H9 (cell line): Measurements from ENCODE around the gene NEURL1B. TPM values are rescaled to one million over a fixed set of nuclear protein-coding genes. Genes with fewer than 3 reads are reported as not detected.

ENCODE experiments used
- DNase-seq: peaks from one replicate; pipeline ENCODE4 v3.0.0-alpha.2; 2017
- H2AFZ ChIP-seq: one replicate; pipeline ENCODE4 v1.6.1; 2013; ENCODE audit warnings: mild to moderate bottlenecking, low read length, control low read depth, moderate library complexity
- H2AK5ac ChIP-seq: 2 replicates; pipeline ENCODE4 v1.6.1; 2013; ENCODE audit warnings: low read length, control low read depth, mixed read lengths; ENCODE audit not compliant: insufficient read length
- H2BK120ac ChIP-seq: one replicate; pipeline ENCODE4 v1.6.1; 2013; ENCODE audit warnings: low read depth, mild to moderate bottlenecking, low read length, control low read depth, inconsistent platforms; ENCODE audit not compliant: poor library complexity, severe bottlenecking
- H2BK12ac ChIP-seq: 2 replicates; pipeline ENCODE4 v1.6.1; 2013; ENCODE audit warnings: low read length, control low read depth, mixed read lengths, low read depth; ENCODE audit not compliant: insufficient read length
- H2BK15ac ChIP-seq: 2 replicates; pipeline ENCODE4 v1.6.1; 2013; ENCODE audit warnings: low read depth, low read length, control low read depth
- H2BK20ac ChIP-seq: one replicate; pipeline ENCODE4 v1.6.1; 2013; ENCODE audit warnings: low read depth, mild to moderate bottlenecking, low read length, control low read depth, inconsistent platforms; ENCODE audit not compliant: poor library complexity, severe bottlenecking
- H2BK5ac ChIP-seq: 2 replicates; pipeline ENCODE4 v1.6.1; 2013; ENCODE audit warnings: low read length, control low read depth, mixed read lengths; ENCODE audit not compliant: insufficient read length
- H3K14ac ChIP-seq: 2 replicates; pipeline ENCODE4 v1.6.1; 2013; ENCODE audit warnings: low read length, control low read depth; ENCODE audit not compliant: insufficient read depth
- H3K18ac ChIP-seq: 2 replicates; pipeline ENCODE4 v1.6.1; 2013; ENCODE audit warnings: low read depth, mild to moderate bottlenecking, mixed read lengths, low read length, control low read depth; ENCODE audit not compliant: insufficient read length
- H3K23ac ChIP-seq: 2 replicates; pipeline ENCODE4 v1.6.1; 2013; ENCODE audit warnings: low read length, control low read depth, mixed read lengths, low read depth; ENCODE audit not compliant: insufficient read length
- H3K23me2 ChIP-seq: 2 replicates; pipeline ENCODE4 v1.6.1; 2013; ENCODE audit warnings: low read depth, mild to moderate bottlenecking, mixed read lengths, low read length, control low read depth; ENCODE audit not compliant: insufficient read length, poor library complexity, severe bottlenecking
- H3K27ac ChIP-seq: 2 replicates; pipeline ENCODE4 v1.5.1; 2013; ENCODE audit warnings: low read length, control low read depth, mixed read lengths, low read depth; ENCODE audit not compliant: insufficient read length
- H3K27me3 ChIP-seq: 2 replicates; pipeline ENCODE4 v1.6.1; 2013; ENCODE audit warnings: low read length, control low read depth, inconsistent platforms; ENCODE audit not compliant: insufficient read depth
- H3K4ac ChIP-seq: 2 replicates; pipeline ENCODE4 v1.6.1; 2013; ENCODE audit warnings: low read depth, mild to moderate bottlenecking, control low read depth, inconsistent platforms, low read length, moderate library complexity
- H3K4me1 ChIP-seq: 2 replicates; pipeline ENCODE4 v1.6.1; 2013; ENCODE audit warnings: low read length, control low read depth, inconsistent platforms; ENCODE audit not compliant: insufficient read depth
- H3K4me2 ChIP-seq: 2 replicates; pipeline ENCODE4 v1.6.1; 2013; ENCODE audit warnings: low read length, control low read depth, mixed read lengths; ENCODE audit not compliant: insufficient read length, insufficient read depth
- H3K56ac ChIP-seq: 2 replicates; pipeline ENCODE4 v1.6.1; 2013; ENCODE audit warnings: low read depth, mild to moderate bottlenecking, mixed read lengths, low read length, control low read depth; ENCODE audit not compliant: insufficient read length
- H3K79me1 ChIP-seq: 2 replicates; pipeline ENCODE4 v1.6.1; 2013; ENCODE audit warnings: low read depth, mild to moderate bottlenecking, moderate library complexity, low read length, control low read depth, inconsistent platforms; ENCODE audit not compliant: insufficient read depth, poor library complexity, severe bottlenecking
- H3K79me2 ChIP-seq: 2 replicates; pipeline ENCODE4 v1.6.1; 2013; ENCODE audit warnings: low read length, control low read depth, inconsistent platforms; ENCODE audit not compliant: insufficient read depth
- H3K9ac ChIP-seq: 2 replicates; pipeline ENCODE4 v1.6.1; 2013; ENCODE audit warnings: low read length, control low read depth, mixed read lengths; ENCODE audit not compliant: insufficient read length; ENCODE audit errors: extremely low read depth
- H3K9me3 ChIP-seq: one replicate; pipeline ENCODE4 v1.6.1; 2013; ENCODE audit warnings: low read depth, low read length, inconsistent platforms; ENCODE audit not compliant: control insufficient read depth
- H3T11ph ChIP-seq: one replicate; pipeline ENCODE4 v1.6.1; 2013; ENCODE audit warnings: mild to moderate bottlenecking, low read length, control low read depth, inconsistent platforms
- H4K20me1 ChIP-seq: one replicate; pipeline ENCODE4 v1.6.1; 2013; ENCODE audit not compliant: control insufficient read depth, insufficient read length, insufficient read depth
- H4K5ac ChIP-seq: 2 replicates; pipeline ENCODE4 v1.6.1; 2013; ENCODE audit warnings: low read depth, mild to moderate bottlenecking, mixed read lengths, low read length, control low read depth; ENCODE audit not compliant: insufficient read length
- H4K8ac ChIP-seq: replicated peaks from 2 replicates; pipeline ENCODE4 v1.6.1; 2013; ENCODE audit warnings: low read length, control low read depth, mixed read lengths, low read depth; ENCODE audit not compliant: insufficient read length
- H4K91ac ChIP-seq: 2 replicates; pipeline ENCODE4 v1.6.1; 2013; ENCODE audit warnings: low read depth, mild to moderate bottlenecking, moderate library complexity, mixed read lengths, low read length, control low read depth; ENCODE audit not compliant: insufficient read length
- H3K27ac Mint-ChIP-seq, 3 experiments: 2 replicates in 2 of 3; 3 replicates in 1 of 3; pipeline ENCODE4 v1.8.0; 2020 to 2021; ENCODE audit warnings: mixed read lengths in 3 of 3, mild to moderate bottlenecking in 1 of 3, moderate library complexity in 1 of 3
- H3K27me3 Mint-ChIP-seq: 2 replicates; pipeline ENCODE4 v1.8.0; 2021; ENCODE audit warnings: low read depth, mild to moderate bottlenecking, moderate library complexity, mixed read lengths
- H3K36me3 Mint-ChIP-seq, 3 experiments: 2 replicates in 2 of 3; 3 replicates in 1 of 3; pipeline ENCODE4 v1.8.0; 2020 to 2021; ENCODE audit warnings: low read depth in 3 of 3, mixed read lengths in 3 of 3; ENCODE audit not compliant: insufficient read depth in 1 of 3
- H3K4me1 Mint-ChIP-seq, 2 experiments: 2 replicates each; pipeline ENCODE4 v1.8.0; 2020; ENCODE audit warnings: mixed read lengths in 2 of 2
- H3K4me3 Mint-ChIP-seq, 2 experiments: 2 replicates in 1 of 2; 3 replicates in 1 of 2; pipeline ENCODE4 v1.8.0; 2020 to 2021; ENCODE audit warnings: mild to moderate bottlenecking in 2 of 2, mixed read lengths in 2 of 2, moderate library complexity in 1 of 2
- H3K9me3 Mint-ChIP-seq, 2 experiments: 2 replicates in 1 of 2; 3 replicates in 1 of 2; pipeline ENCODE4 v1.8.0; 2020; ENCODE audit warnings: mild to moderate bottlenecking in 2 of 2, mixed read lengths in 2 of 2, moderate library complexity in 1 of 2
- CTCF ChIP-seq: fragments of 200-600 bp; sonication (generic); conservative IDR thresholded peaks from 3 replicates; pipeline ENCODE4 v1.8.0; 2021; ENCODE audit warnings: antibody characterized with exemption, mild to moderate bottlenecking
- WGBS: extraction: QIAGEN DNeasy Blood & Tissue Kit; methylation state at CpG from one replicate; pipeline ENCODE4 v1.1.7; 2013; ENCODE audit warnings: missing lambda C conversion rate, low lambda C conversion rate, mixed read lengths; ENCODE audit not compliant: insufficient read length; ENCODE audit errors: extremely low coverage; 5-methylcytosine and 5-hydroxymethylcytosine counted together
- total RNA-seq: library from RNA; stranded (reverse); gene quantifications from 2 replicates; pipeline ENCODE4 v1.2.1, GENCODE V29; 2021

The NEURL1B gene
- total RNA-seq, 1 experiment from 2014 or later: 3.6 TPM

GRCh38 chr5:172694061-172694460 is 53.0 kb downstream of the NEURL1B start:
- Histone ChIP-seq H4K20me1 (no peaks in the 10 kb centered on the region), H3K4ac (no peak overlapping the region), H3K27me3 (no peaks in the 10 kb centered on the region), H3K9me3 (no peaks in the 10 kb centered on the region), H2BK5ac (no peak overlapping the region), H3K23ac (no peak overlapping the region), H3K23me2 (peaks cover 5% of the 10 kb centered on the region), H2AFZ (no peak overlapping the region), H3K79me2 (no peaks in the 10 kb centered on the region), H3K18ac (no peak overlapping the region), H3K4me1 (no peaks in the 10 kb centered on the region), H3K27ac (no peak overlapping the region), H4K8ac (no peak overlapping the region), H3K14ac (no peak overlapping the region), H3K79me1 (no peaks in the 10 kb centered on the region), H3T11ph (no peak overlapping the region), H4K91ac (no peak overlapping the region), H3K56ac (no peak overlapping the region), H2BK12ac (no peak overlapping the region), H3K9ac (no peak overlapping the region), H2BK20ac (no peak overlapping the region), H2BK120ac (no peak overlapping the region), H2BK15ac (no peak overlapping the region), H3K4me2 (no peak overlapping the region), H4K5ac (no peak overlapping the region), H2AK5ac (no peak overlapping the region)
- WGBS: no CpG with 5 or more reads among the region's 4 CpGs
- no peak for TF ChIP-seq CTCF
- Mint-ChIP-seq H3K4me3 (no peak overlapping the region), H3K36me3 (no peaks in the 10 kb centered on the region), H3K27me3 (peaks cover 25% of the 10 kb centered on the region), H3K4me1 (peaks cover 31 to 38% of the 10 kb centered on the region in 2 experiments), H3K9me3 (no peaks in the 10 kb centered on the region), H3K27ac (no peak overlapping the region)
- no peak for DNase-seq
